HPDE6-E6E7 (cell line): ENCODE results near the gene PLCB2.
A peak's percentile ranks its signal among the peaks of the same experiment; 100 is the strongest.

Experiments used
- DNase-seq: peaks from one replicate; pipeline ENCODE4 v3.0.0; 2011; ENCODE audit warnings: missing footprints; ENCODE audit errors: extremely low spot score

PLCB2 gene

DNA sequence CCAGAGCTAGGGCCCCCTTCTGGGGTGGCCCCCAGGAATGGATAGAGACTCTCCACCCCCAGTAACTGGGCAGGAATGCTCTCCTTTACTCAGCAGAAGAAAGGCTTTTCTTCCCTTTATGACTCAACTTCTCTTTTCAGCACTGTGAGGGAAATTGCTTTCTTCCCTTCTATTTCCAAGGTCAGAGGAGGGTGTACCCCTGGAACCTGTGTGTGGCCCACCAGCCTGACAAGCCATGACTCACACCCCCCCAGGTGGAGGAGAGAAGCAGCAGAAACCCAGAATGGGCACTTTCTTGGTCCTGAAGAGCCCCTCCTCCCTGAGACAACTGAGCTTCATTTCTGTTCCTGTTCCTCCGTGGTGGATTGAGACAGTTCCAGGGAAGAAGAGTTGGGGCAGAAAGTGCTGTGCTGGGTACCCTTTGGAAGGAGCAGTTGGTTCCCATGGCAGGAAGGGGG, 22.2 kb downstream of the PLCB2 start:
- no peak for DNase-seq

DNA sequence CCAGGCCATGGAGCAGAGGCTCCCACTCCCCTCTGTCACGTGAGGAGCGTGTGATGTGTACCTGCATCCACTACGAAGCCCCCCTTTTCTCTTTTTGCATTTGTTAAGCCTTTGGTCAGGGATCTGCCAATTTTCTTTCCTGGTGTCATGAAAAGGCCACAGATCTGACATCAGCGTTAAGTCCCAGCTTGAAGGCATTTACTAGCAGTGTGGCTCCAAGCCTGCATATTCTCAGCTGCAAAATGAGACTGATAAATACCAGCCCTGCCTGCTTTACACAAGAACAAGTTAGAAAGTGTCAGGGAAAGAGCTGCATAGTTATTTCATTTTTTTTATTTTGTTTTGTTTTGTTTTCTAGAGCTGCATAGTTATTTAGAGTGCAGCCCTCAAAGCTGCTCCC, 22.6 kb downstream of the PLCB2 start:
- DNase-seq, result no peak

- DNase-seq, result no peak
Measured at GRCh38 chr15:40283615-40284300, 24.0 kb downstream of the PLCB2 start.

DNA sequence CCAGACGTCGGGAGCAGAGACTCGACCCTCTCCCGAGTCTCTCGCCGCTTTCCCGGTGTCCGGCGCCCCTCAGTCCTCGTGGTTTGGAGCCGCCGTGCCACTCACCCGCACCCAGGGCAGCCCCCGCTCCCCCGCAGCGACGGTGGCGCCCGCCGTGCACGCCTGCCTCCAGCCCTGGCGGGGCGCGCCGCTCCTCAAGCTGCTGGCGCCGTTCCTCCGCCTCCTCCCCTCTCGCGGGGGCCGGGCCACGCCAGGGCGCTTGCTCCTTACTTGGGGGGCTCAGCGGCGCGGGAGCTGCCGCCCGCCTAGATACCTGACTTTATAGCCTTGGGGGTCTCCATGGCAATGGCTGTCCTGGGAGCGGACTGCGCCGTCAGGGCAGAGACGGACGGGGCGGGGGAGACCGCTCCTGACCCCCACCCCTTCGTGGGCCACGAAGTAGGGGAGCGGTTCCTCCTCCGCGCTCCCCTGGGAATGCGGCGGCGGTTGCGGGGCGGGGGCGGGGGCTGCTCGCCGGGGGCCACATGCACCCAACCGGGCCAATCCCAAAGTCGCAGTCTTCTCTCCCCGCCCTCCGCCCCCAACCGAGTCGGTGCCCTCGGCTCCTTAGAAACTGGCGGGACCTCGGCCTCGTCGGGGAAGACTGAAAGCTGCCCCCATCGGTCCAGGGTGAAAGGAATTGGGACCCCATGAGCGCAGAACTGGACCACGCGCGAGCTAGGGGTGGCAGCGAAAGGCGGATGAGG, 24.7 kb downstream of the PLCB2 start, which contains the start of gene ANKRD63:
ANKRD63 (minus strand) TSS at position 196 of the 746 bp plus-strand sequence. CDS start 478 bp downstream, outside the sequence.
- DNase-seq, result no peak

DNA sequence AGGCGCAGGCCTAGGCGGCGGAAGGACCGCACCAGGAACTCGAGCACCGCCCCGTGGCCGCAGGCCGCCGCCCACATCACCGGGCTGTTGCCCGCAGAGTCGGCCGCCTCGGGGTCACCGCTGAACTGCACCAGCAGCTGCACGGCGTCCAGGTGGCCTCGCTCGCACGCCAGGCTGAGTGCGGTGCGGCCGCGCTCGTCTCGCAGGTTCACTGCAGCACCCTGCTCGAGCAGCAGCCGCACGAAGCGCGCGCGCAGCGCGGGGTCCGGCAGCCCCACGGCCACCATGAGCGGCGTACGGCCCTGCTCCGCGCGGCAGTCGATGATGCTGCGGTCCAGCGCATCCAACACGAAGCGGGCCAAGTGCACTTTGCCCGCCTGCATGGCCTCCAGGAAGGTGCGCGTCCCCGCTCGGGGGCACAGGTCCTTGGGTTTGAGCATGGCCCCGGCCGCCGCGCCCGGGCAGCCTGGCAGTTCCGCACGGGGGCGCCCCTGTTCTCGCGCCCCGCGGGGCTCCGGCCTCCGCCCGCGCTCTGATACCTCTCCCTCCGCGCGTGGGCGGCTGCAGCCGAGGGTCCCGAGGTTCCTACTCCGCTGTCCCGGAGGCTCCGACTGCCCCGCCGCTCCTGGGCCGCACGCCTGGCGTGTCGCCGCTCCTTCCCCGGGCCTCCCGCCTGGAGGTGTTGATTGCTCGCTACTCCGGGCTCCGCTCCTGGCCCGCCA, 25.4 kb downstream of the PLCB2 start:
- no peak for DNase-seq

DNA sequence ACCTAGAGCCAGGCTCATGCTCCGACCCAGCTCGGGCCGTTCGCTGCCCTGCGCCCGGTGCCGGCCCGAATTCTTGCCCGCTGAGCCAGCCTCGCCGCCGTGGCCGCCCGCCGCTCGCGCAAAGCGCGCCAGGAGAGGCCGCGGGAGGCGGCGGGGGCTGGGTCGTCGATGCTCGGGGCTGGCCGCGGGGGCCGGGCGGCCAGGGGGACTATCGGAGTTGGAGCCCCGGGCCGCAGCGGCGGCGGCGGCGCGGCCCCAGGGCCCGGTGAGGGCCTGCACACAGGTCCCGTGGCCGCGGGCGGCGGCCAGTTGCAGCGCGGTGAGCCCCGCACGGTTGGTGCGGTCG, 26.0 kb downstream of the PLCB2 start:
- DNase-seq, result no peak

GRCh38 chr15:40281057-40281800, 26.5 kb downstream of the PLCB2 start:
- DNase-seq, result no peak

GRCh38 chr15:40280260-40281056, 27.3 kb downstream of the PLCB2 start:
- no peak for DNase-seq

GRCh38 chr15:40279437-40280141, 28.1 kb downstream of the PLCB2 start:
- peak; percentile 59 for DNase-seq

GRCh38 chr15:40278026-40278425, 29.7 kb downstream of the PLCB2 start:
- DNase-seq, result no peak

- DNase-seq, result no peak
Measured at GRCh38 chr15:40277471-40277870, 30.3 kb downstream of the PLCB2 start.

GRCh38 chr15:40276927-40277326, 30.8 kb downstream of the PLCB2 start:
- DNase-seq, result no peak

DNA sequence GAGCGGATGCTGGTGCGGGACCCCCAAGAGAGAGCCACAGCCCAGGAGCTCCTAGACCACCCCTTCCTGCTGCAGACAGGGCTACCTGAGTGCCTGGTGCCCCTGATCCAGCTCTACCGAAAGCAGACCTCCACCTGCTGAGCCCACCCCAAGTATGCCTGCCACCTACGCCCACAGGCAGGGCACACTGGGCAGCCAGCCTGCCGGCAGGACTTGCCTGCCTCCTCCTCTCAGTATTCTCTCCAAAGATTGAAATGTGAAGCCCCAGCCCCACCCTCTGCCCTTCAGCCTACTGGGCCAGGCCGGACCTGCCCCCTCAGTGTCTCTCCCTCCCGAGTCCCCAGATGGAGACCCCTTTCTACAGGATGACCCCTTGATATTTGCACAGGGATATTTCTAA, 31.8 kb downstream of the PLCB2 start:
- DNase-seq, result no peak

DNA sequence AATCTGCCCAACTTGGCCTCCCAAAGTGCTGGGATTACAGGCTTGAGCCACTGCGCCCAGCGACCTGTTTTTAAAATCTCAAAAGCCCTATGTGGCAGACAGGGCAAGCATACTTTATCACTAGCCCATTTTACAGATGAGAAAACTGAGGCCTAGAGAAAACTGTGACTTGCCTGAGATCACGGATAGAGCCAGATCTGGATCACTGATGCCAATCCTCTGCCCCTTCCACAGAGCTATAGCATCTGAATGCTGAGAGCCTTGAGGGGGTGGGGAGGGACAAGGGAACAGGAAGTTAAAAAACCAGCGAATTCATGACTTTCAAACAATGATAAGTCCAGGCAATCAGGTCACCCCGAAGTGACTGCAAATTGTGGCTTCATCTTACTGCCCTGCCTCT, 32.2 kb downstream of the PLCB2 start:
- no peak for DNase-seq

DNA sequence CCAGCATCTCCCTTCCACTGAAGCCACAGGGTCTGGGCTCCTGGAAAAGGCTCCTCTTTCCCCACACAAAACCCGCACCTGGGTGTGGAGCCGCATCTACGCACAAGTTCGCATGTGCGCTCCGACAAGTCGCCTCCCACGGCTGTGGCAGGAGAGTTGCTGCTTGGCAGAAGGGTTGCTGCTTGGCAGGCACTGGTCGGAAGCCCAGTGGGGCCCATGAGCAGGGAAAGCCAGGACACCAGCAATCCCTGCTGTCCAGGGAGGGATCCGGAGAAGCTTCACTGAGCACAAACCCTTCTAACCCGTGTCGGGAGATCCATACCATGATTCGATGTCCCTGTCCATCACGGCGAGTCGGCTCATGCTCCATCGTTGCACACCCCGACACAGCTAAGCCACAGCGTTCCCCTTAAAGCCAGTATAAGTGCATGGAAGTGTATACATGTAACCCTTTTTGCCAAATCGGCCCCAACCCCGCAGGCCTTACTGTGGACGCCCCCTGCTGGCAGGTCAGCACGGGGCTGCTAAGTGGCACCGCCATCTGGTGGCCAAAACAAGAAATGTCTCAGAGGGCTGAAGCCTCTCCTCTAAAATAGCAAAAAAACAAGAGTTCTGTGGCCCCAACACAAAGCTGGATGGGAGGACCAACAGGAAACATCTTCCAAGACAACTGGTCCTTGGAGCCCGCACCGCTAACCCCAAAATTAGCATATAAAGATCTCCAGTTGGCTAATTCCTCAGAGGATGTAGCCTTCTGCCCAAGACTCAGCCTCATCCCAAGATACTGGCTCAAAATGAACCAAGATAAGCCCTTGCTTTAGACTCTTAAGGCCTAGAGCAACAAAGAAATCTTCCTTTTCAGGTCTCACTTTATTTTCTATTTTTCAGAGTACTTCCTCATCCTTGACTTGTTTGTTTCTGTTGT, 33.1 kb downstream of the PLCB2 start:
- no peak for DNase-seq

- no peak for DNase-seq
Measured at GRCh38 chr15:40273428-40273827, 34.3 kb downstream of the PLCB2 start.

DNA sequence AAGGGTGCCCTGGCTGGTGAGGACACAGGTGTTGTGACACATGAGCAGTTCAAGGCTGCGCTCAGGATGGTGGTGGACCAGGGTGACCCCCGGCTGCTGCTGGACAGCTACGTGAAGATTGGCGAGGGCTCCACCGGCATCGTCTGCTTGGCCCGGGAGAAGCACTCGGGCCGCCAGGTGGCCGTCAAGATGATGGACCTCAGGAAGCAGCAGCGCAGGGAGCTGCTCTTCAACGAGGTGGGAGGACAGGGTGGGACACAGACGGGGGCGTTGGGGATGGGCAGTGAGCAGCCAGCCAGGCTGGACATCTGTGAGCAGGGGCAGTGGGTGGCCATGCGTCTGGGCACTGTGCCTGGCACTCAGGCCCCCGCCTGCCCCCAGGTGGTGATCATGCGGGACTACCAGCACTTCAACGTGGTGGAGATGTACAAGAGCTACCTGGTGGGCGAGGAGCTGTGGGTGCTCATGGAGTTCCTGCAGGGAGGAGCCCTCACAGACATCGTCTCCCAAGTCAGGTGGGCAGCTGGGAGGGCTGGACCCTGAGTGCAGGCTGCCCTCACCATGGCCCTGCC, 35.2 kb downstream of the PLCB2 start:
- no peak for DNase-seq

DNA sequence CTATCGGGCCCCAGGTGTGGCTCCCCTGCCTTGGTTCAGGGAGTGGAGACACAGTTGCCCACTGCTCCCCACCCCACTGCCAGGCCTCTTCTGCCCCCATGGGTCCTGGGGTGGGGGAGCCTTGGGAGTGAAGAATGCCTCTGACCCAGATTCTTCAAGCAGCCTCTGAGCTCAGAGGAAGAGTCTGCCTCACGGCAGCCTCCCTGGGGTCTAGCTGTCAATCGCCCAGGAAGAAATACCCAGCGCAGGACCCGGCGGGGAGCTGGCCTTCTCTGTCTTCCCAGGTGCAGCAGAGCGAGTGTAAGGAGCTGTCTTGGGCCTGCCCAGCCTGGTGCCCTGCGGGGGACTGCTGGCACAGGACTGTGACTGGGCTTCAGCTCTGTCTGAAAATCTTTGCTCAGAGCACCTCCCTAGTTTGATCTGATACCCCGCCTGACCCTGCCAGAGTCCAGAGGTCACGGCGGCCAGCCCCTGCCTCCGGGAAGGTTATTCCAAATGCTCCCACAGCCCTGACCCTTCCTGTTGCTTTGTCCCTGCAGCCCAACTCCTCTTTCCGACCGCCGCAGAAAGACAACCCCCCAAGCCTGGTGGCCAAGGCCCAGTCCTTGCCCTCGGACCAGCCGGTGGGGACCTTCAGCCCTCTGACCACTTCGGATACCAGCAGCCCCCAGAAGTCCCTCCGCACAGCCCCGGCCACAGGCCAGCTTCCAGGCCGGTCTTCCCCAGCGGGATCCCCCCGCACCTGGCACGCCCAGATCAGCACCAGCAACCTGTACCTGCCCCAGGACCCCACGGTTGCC, 35.9 kb downstream of the PLCB2 start:
- no peak for DNase-seq
